Endothelial cell of umbilical vein (primary cell): ENCODE measurements around the gene MLNR. TPM values are rescaled to one million over a fixed set of nuclear protein-coding genes. Genes with fewer than 3 reads are reported as not detected.

Experiments used
- BruUV-seq: library from RNA; stranded (reverse); fragments of 400-500 nt; replicated peaks from 2 replicates; lab custom pipeline; 2021; lab: Mats Ljungman, UMichigan
- CTCF ChIA-PET: fragments of 300-600, 350-600 bp; sonication (Branson Sonifier 250); formaldehyde crosslinking; loops from one replicate; lab custom pipeline; 2021; ENCODE audit warnings: antibody characterized with exemption, inconsistent platforms; lab: Charles Lee
- POLR2A ChIA-PET: fragments of 300-600, 350-600 bp; sonication (Branson Sonifier 250); formaldehyde crosslinking; loops from one replicate; lab custom pipeline; 2021; ENCODE audit warnings: antibody characterized with exemption, inconsistent platforms; lab: Charles Lee
- DNase-seq: peaks from one replicate; pipeline ENCODE4 v3.0.0-alpha.2; 2011; ENCODE audit warnings: low read depth, low spot score
- FAIRE-seq: peaks from 2 replicates; lab custom pipeline; 2011; peaks lifted over from hg19 to GRCh38; lab: Jason Lieb, UNC
- H2AFZ ChIP-seq: 2 replicates; pipeline ENCODE4 v1.6.0; 2012; ENCODE audit warnings: low read depth, low read length, control low read depth, inconsistent platforms
- H3K27ac ChIP-seq: 2 replicates; pipeline ENCODE4 v1.5.1; 2011; ENCODE audit warnings: low read depth, mild to moderate bottlenecking, control low read depth, low read length, moderate library complexity; ENCODE audit not compliant: insufficient read depth
- H3K27me3 ChIP-seq, 2 experiments: 2 replicates each; pipeline versions ENCODE4 v1.6.0 to v1.6.1; 2011; ENCODE audit warnings: low read length in 2 of 2, mixed read lengths in 1 of 2; ENCODE audit not compliant: control insufficient read depth in 2 of 2, insufficient read depth in 2 of 2
- H3K36me3 ChIP-seq, 2 experiments: 2 replicates in 1 of 2; 3 replicates in 1 of 2; pipeline ENCODE4 v1.5.1; 2011; ENCODE audit warnings: low read length in 2 of 2, mild to moderate bottlenecking in 1 of 2, moderate library complexity in 1 of 2; ENCODE audit not compliant: control insufficient read depth in 2 of 2, insufficient read depth in 2 of 2; ENCODE audit errors: extremely low read depth in 1 of 2
- H3K4me1 ChIP-seq: 3 replicates; pipeline ENCODE4 v1.5.1; 2011; ENCODE audit warnings: mild to moderate bottlenecking, low read length; ENCODE audit not compliant: control insufficient read depth, insufficient read depth; ENCODE audit errors: extremely low read depth
- H3K4me2 ChIP-seq: 2 replicates; pipeline ENCODE4 v1.6.1; 2011; ENCODE audit warnings: low read length, control low read depth, mixed read lengths; ENCODE audit not compliant: insufficient read depth
- H3K4me3 ChIP-seq, 3 experiments: fragments of 200-600 bp in 1 of 3; sonication (generic), shearing (Covaris generic) in 1 of 3; replicated peaks in 1 of 3; 2 replicates each; pipeline ENCODE4 v1.5.1; 2011 to 2016; ENCODE audit warnings: control low read depth in 3 of 3, low read length in 3 of 3, mild to moderate bottlenecking in 2 of 3, inconsistent platforms in 1 of 3, low read depth in 1 of 3, moderate library complexity in 1 of 3; ENCODE audit not compliant: insufficient read depth in 1 of 3
- H3K79me2 ChIP-seq: 2 replicates; pipeline ENCODE4 v1.6.0; 2012; ENCODE audit warnings: low read length, inconsistent platforms; ENCODE audit not compliant: control insufficient read depth, insufficient read depth
- H3K9ac ChIP-seq: replicated peaks from 2 replicates; pipeline ENCODE3; 2011; ENCODE audit warnings: low read length, control low read depth; ENCODE audit not compliant: insufficient read depth; ENCODE audit errors: extremely low read depth
- H3K9me1 ChIP-seq: replicated peaks from 3 replicates; pipeline ENCODE4 v1.6.0; 2011; ENCODE audit warnings: mild to moderate bottlenecking, low read length; ENCODE audit not compliant: control insufficient read depth, insufficient read depth; ENCODE audit errors: extremely low read depth
- H3K9me3 ChIP-seq: replicated peaks from 2 replicates; pipeline ENCODE4 v1.5.1; 2012; ENCODE audit warnings: low read length, inconsistent platforms; ENCODE audit not compliant: control insufficient read depth, insufficient read depth
- H4K20me1 ChIP-seq: replicated peaks from 2 replicates; pipeline ENCODE3; 2011; ENCODE audit warnings: mild to moderate bottlenecking, low read length; ENCODE audit not compliant: control insufficient read depth, insufficient read depth; ENCODE audit errors: extremely low read depth
- CTCF ChIP-seq, 2 donors: IDR thresholded peaks; 1 replicate in 1 of 2; 2 replicates in 1 of 2; pipeline ENCODE4 v1.5.1; 2011; ENCODE audit warnings: low read length in 2 of 2, mild to moderate bottlenecking in 2 of 2, moderate library complexity in 2 of 2, control low read depth in 1 of 2, inconsistent platforms in 1 of 2, low read depth in 1 of 2; ENCODE audit not compliant: insufficient read depth in 1 of 2; ENCODE audit errors: extremely low read depth in 1 of 2
- EZH2 ChIP-seq: IDR thresholded peaks from 2 replicates; pipeline ENCODE4 v1.6.1; 2012; ENCODE audit warnings: borderline replicate concordance, low read depth, mild to moderate bottlenecking, moderate library complexity, low read length, inconsistent platforms; ENCODE audit not compliant: severe bottlenecking
- FOS ChIP-seq: IDR thresholded peaks from 2 replicates; pipeline ENCODE4 v1.6.1; 2011; ENCODE audit warnings: mild to moderate bottlenecking, low read length, moderate library complexity, borderline replicate concordance; ENCODE audit not compliant: insufficient read depth
- JUN ChIP-seq: IDR thresholded peaks from 2 replicates; pipeline ENCODE4 v1.6.1; 2011; ENCODE audit warnings: borderline replicate concordance, low read depth; ENCODE audit not compliant: insufficient read length, insufficient read depth
- POLR2A ChIP-seq: IDR thresholded peaks from 2 replicates; pipeline ENCODE4 v1.6.1; 2012; ENCODE audit warnings: low read depth, mild to moderate bottlenecking, control low read depth, low read length
- POLR2AphosphoS5 ChIP-seq: IDR thresholded peaks from 2 replicates; pipeline ENCODE4 v1.6.1; 2012; ENCODE audit warnings: low read depth, mild to moderate bottlenecking, control low read depth, low read length, moderate library complexity; ENCODE audit not compliant: insufficient read depth
- dilution Hi-C: fragments of 300-500 bp; cut with MboI; formaldehyde crosslinking; loops from one replicate; pipeline ENCODE4 v1.15.0; 2019; ENCODE audit warnings: low sequenced_read_pairs; ENCODE audit not compliant: extremely low pct_ligation_motif_present
- intact Hi-C: fragments of 100-400 bp; cut with micrococcal nuclease; formaldehyde crosslinking; loops from one replicate; pipeline ENCODE4 v1.10.0; 2022
- polyA plus RNA-seq, 4 experiments: library from polyadenylated mRNA; depleted of rRNA in 3 of 4; stranded (reverse) in 3 of 4; unstranded in 1 of 4; fragments of >200 nt; gene quantifications; 2 replicates each; pipeline versions ENCODE4 v1.2.1 to v1.2.3, GENCODE V29; 2011 to 2012; ENCODE audit warnings: missing spikeins in 1 of 4
- total RNA-seq: library from RNA; stranded (reverse); gene quantifications from 2 replicates; pipeline ENCODE4 v1.2.3, GENCODE V29; 2021

Gene MLNR
- total and polyA plus RNA-seq, 2 donors (not counting 3 experiments of a cell fraction or from before 2014, with no cell fraction given): not detected

- H3K9me1 ChIP-seq: no peaks in the 10 kb centered on the region
- no peaks in the 10 kb centered on the region for H4K20me1 ChIP-seq
- peak within 1 kb of the TSS; percentile 90 for H2AFZ ChIP-seq
- intact Hi-C loops (no loop called here), dilution Hi-C loops (no loop called here)
- TSS peak; percentile 47 for BruUV-seq
- H3K36me3 ChIP-seq: no peaks in the 10 kb centered on the region
- peak within 1 kb of the TSS; percentile 98 for H3K4me2 ChIP-seq
- DNase-seq: peak; percentile 97
- peaks cover 8% of the 10 kb centered on the region for H3K79me2 ChIP-seq
- peaks cover 0 to 3% of the 10 kb centered on the region in 2 experiments for H3K27me3 ChIP-seq
- H3K27ac ChIP-seq: peak within 1 kb of the TSS; percentile 53
- POLR2A ChIA-PET: no interaction called here
- H3K4me3 ChIP-seq: peak within 1 kb of the TSS; percentile 53 to 95 (median 86)
- TF ChIP-seq JUN (peak; percentile 62), POLR2A (peak; percentile 82), EZH2 (no peak), POLR2AphosphoS5 (peak; percentile 78), CTCF (IDR thresholded peaks at IDR 0.05; ENCODE audit: extremely low read depth in 1 of 2, insufficient read depth in 1 of 2, low read depth in 1 of 2, low read length in 2 of 2) (no peak), FOS (no peak)
- FAIRE-seq: peak; percentile 93
- H3K9me3 ChIP-seq: no peaks in the 10 kb centered on the region
- H3K4me1 ChIP-seq: peaks cover 11% of the 10 kb centered on the region
- CTCF ChIA-PET: interaction anchor here (0.7 to 2.9 kb wide), 12 partner anchors 8 to 281 kb away, joined by 3 to 34 read pairs (median 4); no protein-coding TSS in a partner anchor
- peak within 1 kb of the TSS; percentile 92 for H3K9ac ChIP-seq
Measured at GRCh38 chr13:49247643-49248621, 27.8 kb downstream of the MLNR start, which contains the start of gene CDADC1. CDADC1 (plus strand) TSS chr13:49247925; CDS start chr13:49248038, 113 bp downstream.
